A673 (cell line): Measurements from ENCODE around the gene CLN6. TPM values are rescaled to one million over a fixed set of nuclear protein-coding genes. Genes with fewer than 3 reads are reported as not detected.

Source experiments
- BruUV-seq: library from RNA; stranded (reverse); fragments of 400-500 nt; replicated peaks from 2 replicates; lab custom pipeline; 2021; lab: Mats Ljungman, UMichigan
- CTCF ChIA-PET: fragments of 300-600 bp; sonication (Branson Sonifier 250); formaldehyde crosslinking; loops from one replicate; lab custom pipeline; 2022; ENCODE audit warnings: antibody characterized with exemption; lab: Charles Lee
- POLR2A ChIA-PET: fragments of 300-600 bp; sonication (Branson Sonifier 250); formaldehyde crosslinking; loops from one replicate; lab custom pipeline; 2022; ENCODE audit warnings: antibody characterized with exemption; ENCODE audit not compliant: low non-redundant PET; lab: Charles Lee
- DNase-seq: peaks from one replicate; pipeline ENCODE4 v3.0.0-alpha.2; 2015; ENCODE audit warnings: low spot score
- H3K27ac ChIP-seq: fragments of 200-600 bp; sonication (generic); 2 replicates; pipeline ENCODE4 v1.5.1; 2016; ENCODE audit warnings: mixed run types, low read depth, mild to moderate bottlenecking, mixed read lengths, antibody characterized with exemption, low read length; ENCODE audit not compliant: poor library complexity, severe bottlenecking
- H3K27me3 ChIP-seq: fragments of 200-600 bp; sonication (generic); replicated peaks from 2 replicates; pipeline ENCODE4 v1.6.1; 2017; ENCODE audit warnings: mixed run types, low read depth, mild to moderate bottlenecking, mixed read lengths, antibody characterized with exemption, low read length; ENCODE audit not compliant: insufficient read depth, poor library complexity
- H3K36me3 ChIP-seq: fragments of 200-600 bp; sonication (generic); 2 replicates; pipeline ENCODE4 v1.6.1; 2016; ENCODE audit warnings: mixed run types, mild to moderate bottlenecking, mixed read lengths, antibody characterized with exemption, low read length; ENCODE audit not compliant: insufficient read depth, poor library complexity, severe bottlenecking
- H3K4me1 ChIP-seq: fragments of 200-600 bp; sonication (generic); 2 replicates; pipeline ENCODE4 v1.6.1; 2017; ENCODE audit warnings: mixed run types, mild to moderate bottlenecking, mixed read lengths, antibody characterized with exemption, low read length; ENCODE audit not compliant: insufficient read depth, poor library complexity, severe bottlenecking
- H3K4me3 ChIP-seq: fragments of 200-600 bp; sonication (generic); 2 replicates; pipeline ENCODE4 v1.5.1; 2016; ENCODE audit warnings: low read depth, mixed run types, mild to moderate bottlenecking, mixed read lengths, low read length; ENCODE audit not compliant: poor library complexity, severe bottlenecking
- H3K9me3 ChIP-seq: fragments of 200-600 bp; sonication (generic); 2 replicates; pipeline ENCODE4 v1.6.1; 2016; ENCODE audit warnings: mixed run types, low read depth, mild to moderate bottlenecking, mixed read lengths, antibody characterized with exemption, low read length; ENCODE audit not compliant: poor library complexity, severe bottlenecking
- EZH2 ChIP-seq: fragments of 200-600 bp; sonication (generic); IDR thresholded peaks from 2 replicates; pipeline ENCODE4 v1.6.1; 2017; ENCODE audit warnings: borderline replicate concordance, low read depth, mild to moderate bottlenecking, mixed read lengths, antibody characterized with exemption, low read length; ENCODE audit not compliant: poor library complexity, severe bottlenecking
- intact Hi-C: fragments of 100-400 bp; cut with micrococcal nuclease; formaldehyde crosslinking; loops from one replicate; pipeline ENCODE4 v1.10.0; 2022; ENCODE audit not compliant: unreplicated experiment
- total RNA-seq: library from RNA; stranded (reverse); gene quantifications from 2 replicates; pipeline ENCODE4 v1.2.3, GENCODE V29; 2021
- TF ChIP-seq, protein P1 (sequence below): fragments of 300-800, 200-600 bp; sonication (generic); conservative IDR thresholded peaks from 2 replicates; pipeline ENCODE4 v1.5.1; 2017; ENCODE audit warnings: low read depth, mild to moderate bottlenecking, antibody characterized with exemption, low read length, moderate library complexity, mixed read lengths

The CLN6 gene
- total RNA-seq, 1 experiment from 2014 or later: 84.7 TPM

DNA sequence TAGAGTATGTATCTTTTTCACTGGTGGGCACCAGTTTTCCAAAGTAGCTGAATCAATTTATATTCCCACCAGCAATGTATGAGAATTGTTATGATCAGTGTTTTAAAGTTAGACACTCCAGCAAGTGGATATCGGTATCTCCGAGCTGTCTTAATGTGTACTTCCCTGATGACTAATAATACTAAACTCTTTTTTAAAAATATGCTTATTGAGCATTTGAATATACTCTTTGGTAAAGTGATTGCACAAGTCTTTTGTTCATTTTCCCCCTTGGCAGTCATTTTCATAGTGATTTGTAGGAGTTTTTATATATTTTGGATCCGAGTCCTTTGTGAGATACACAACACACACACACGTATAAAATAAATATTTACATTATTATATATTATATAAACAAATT, 35.6 kb upstream of the CLN6 start:
- no TSS peak for BruUV-seq
- H3K27me3 ChIP-seq: peaks cover 28% of the 10 kb centered on the region
- no peaks in the 10 kb centered on the region for H3K36me3 ChIP-seq
- DNase-seq: no peak
- intact Hi-C loops: no loop called here
- H3K4me1 ChIP-seq: no peaks in the 10 kb centered on the region
- CTCF ChIA-PET: interaction anchor here (0.6 kb wide), 1 partner anchor 103 kb away, joined by 7 read pairs; no protein-coding TSS in a partner anchor
- H3K27ac ChIP-seq: no peak overlapping the region
- H3K9me3 ChIP-seq: no peaks in the 10 kb centered on the region
- POLR2A ChIA-PET: no interaction called here
- no peak for TF ChIP-seq EZH2
- TF ChIP-seq, protein P1, sequence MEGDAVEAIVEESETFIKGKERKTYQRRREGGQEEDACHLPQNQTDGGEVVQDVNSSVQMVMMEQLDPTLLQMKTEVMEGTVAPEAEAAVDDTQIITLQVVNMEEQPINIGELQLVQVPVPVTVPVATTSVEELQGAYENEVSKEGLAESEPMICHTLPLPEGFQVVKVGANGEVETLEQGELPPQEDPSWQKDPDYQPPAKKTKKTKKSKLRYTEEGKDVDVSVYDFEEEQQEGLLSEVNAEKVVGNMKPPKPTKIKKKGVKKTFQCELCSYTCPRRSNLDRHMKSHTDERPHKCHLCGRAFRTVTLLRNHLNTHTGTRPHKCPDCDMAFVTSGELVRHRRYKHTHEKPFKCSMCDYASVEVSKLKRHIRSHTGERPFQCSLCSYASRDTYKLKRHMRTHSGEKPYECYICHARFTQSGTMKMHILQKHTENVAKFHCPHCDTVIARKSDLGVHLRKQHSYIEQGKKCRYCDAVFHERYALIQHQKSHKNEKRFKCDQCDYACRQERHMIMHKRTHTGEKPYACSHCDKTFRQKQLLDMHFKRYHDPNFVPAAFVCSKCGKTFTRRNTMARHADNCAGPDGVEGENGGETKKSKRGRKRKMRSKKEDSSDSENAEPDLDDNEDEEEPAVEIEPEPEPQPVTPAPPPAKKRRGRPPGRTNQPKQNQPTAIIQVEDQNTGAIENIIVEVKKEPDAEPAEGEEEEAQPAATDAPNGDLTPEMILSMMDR: no peak
- H3K4me3 ChIP-seq: no peak overlapping the region

DNA sequence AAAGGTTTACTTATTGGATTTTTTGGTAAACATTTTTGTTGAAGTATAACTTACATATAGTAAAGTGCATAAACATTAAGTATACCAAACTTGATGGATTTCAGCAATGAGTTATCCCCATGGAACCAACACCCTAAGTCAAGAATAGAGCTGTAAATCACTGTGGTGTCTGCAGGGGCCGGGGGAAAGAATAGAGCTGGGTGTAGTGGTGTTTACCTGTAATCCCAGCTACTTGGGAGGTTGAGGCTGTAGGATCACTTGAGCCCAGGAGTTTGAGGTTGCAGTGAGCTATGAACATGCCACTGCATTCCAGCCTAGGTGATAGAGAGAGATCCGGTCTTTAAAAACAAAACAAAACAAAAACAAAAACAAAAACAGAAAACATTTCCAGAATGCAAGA, 34.8 kb upstream of the CLN6 start:
- POLR2A ChIA-PET: no interaction called here
- CTCF ChIA-PET: no interaction called here
- H3K4me1 ChIP-seq: no peaks in the 10 kb centered on the region
- no peak overlapping the region for H3K4me3 ChIP-seq
- no peak overlapping the region for H3K27ac ChIP-seq
- intact Hi-C loops: no loop called here
- H3K36me3 ChIP-seq: no peaks in the 10 kb centered on the region
- DNase-seq: no peak
- H3K27me3 ChIP-seq: peaks cover 28% of the 10 kb centered on the region
- no TSS peak for BruUV-seq
- TF ChIP-seq EZH2: no peak
- TF ChIP-seq, protein P1: no peak
- H3K9me3 ChIP-seq: no peaks in the 10 kb centered on the region

DNA sequence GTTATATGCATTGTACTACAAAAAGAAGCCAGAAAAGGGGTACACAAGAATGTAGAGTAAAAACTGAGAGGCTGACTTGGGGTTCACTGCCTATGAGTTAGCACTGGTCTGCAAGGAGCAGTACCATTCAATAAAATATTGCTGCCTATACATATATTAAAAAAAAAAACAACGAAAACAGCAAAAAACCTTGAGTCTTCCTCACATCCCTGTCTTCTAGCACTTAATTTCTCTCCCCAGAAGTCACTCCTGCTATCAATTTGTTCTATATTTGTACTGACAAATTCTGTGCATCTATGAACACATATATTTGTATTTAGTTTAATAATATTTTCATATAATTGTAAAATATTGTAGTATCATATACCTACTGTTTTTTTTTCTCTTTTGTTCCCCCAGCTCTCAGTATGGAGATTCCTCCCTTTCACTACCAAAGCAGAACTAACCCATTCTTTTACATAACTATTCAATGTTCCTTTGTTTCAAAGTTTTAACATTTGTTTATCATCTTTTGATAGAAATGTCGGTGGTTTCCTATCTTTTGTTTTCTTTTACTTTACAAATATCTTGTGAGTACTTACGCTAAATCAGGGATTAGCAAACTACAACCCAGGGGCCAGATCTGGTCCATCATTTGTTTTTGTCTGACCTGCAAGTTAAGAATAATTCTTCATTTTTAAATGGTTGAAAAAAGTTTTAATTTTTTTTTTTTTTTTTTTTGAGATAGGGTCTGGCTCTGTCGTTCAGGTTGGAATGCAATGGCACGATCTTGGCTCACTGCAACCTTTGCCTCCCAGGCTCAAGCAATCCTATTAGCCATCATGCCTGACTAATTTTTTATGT, 33.2 kb upstream of the CLN6 start:
- no peaks in the 10 kb centered on the region for H3K9me3 ChIP-seq
- no peaks in the 10 kb centered on the region for H3K36me3 ChIP-seq
- no peak for DNase-seq
- no peak for TF ChIP-seq EZH2
- TF ChIP-seq, protein P1: no peak
- no peak overlapping the region for H3K27ac ChIP-seq
- H3K4me3 ChIP-seq: no peak overlapping the region
- BruUV-seq: no TSS peak
- intact Hi-C loops: no loop called here
- POLR2A ChIA-PET: interaction anchor here (0.6 kb wide), 1 partner anchor 358 kb away, joined by 3 read pairs; no protein-coding TSS in a partner anchor
- no peaks in the 10 kb centered on the region for H3K4me1 ChIP-seq
- CTCF ChIA-PET: interaction anchor here (0.7 kb wide), 1 partner anchor 10 kb away, joined by 3 read pairs; no protein-coding TSS in a partner anchor
- peaks cover 28% of the 10 kb centered on the region for H3K27me3 ChIP-seq
